HG02973 (cell line): ENCODE results near the gene ECD.
A peak's percentile ranks its signal among the peaks of the same experiment; 100 is the strongest.

Source experiments
- ATAC-seq: cut with Tn5 transposase; IDR thresholded peaks from one replicate; pipeline ENCODE4 v1.9.1; 2021; ENCODE audit warnings: moderate library complexity; ENCODE audit not compliant: unreplicated experiment

The ECD gene

GRCh38 chr10:73167783-73168464 is at the start of gene ECD, which contains the start of gene FAM149B1:
Gene ECD (minus strand): TSS chr10:73168008. CDS start chr10:73163937, 4,071 bp downstream.
Gene FAM149B1 (plus strand): TSS chr10:73168119. CDS start chr10:73168340, 221 bp downstream.
- ATAC-seq = peak; percentile 89

GRCh38 chr10:73215749-73216148 is 47.9 kb upstream of the ECD start:
- no peak for ATAC-seq

- no peak for ATAC-seq
Measured at GRCh38 chr10:73211106-73211811, 43.5 kb upstream of the ECD start.

GRCh38 chr10:73210395-73211105 is 42.7 kb upstream of the ECD start:
- ATAC-seq = no peak

DNA sequence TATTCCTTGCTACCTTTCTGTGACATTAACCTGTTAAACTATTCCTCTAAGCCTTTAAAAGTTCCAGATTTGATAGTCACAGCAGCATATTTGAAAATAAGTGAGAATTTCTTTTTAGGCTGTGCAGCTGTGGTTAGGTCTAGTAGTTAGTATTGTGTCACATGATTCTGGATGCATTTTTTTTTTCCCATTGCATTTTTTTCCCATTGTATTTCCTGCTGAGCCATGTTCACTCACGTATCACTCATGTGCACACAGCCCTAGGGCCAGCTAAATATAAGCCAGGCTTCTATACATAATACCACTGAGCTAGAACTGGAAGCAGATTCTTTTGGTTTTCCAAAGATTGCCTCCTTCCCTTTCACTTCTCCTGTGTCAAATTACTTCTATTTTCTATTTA is 41.9 kb upstream of the ECD start:
- no peak for ATAC-seq

DNA sequence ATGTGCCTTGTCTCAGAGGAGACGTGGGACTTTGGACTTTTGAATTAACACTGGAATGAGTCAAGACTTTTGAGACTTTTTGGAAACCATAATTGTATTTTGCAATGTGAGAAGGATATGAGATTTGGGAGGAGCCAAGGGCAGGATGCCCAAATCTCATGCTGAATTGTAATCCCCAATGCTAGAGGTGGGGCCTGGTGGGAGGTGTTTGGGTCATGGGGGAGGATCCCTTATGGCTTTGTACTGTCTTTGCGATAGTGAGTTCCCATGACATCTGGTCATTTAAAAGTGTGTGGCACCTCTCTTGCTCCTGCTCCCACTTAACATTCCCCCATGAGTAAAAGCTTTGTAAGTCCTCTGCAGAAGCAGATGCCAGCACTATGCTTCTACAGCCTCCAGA is 40.1 kb upstream of the ECD start:
- no peak for ATAC-seq

GRCh38 chr10:73206385-73206784 is 38.6 kb upstream of the ECD start:
- no peak for ATAC-seq

DNA sequence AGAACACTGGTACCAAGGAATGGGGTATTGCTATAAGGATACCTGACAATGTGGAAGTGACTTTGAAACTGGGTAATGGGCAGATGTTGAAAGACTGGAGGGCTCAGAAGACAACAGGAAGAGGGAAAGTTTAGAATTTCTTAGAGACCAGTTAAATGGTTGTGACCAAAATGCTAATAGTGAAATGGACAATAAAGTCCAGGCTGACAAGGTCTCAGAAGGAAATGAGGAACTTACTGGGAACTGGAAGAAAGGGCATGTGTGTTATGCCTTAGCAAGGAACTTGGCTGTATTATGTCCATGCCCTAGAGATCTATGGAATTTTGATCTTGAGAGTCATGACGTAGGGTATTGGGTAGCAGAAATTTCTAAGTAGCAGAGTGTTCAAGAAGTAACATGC is 38.1 kb upstream of the ECD start:
- ATAC-seq = no peak

- ATAC-seq = no peak
Measured at GRCh38 chr10:73205081-73205480, 37.3 kb upstream of the ECD start.

DNA sequence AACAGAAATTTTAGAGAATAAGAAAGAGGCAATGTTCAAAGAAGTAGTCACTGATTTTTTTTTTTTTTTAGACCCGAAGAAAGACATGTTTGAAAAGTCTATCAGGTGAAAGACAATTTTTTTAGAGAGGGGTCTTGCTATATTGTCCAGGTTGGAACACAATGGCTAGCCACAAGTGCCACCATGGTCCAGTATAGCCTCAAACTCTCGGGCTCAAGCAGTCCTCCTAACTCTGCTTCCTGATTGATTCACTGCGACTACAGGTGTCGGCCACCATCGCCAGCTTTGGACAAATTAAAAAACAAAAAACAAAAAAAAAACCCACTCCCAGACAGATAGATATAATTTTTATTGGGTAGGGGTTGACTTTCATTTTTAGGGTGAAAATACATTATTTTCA is 22.4 kb upstream of the ECD start:
- no peak for ATAC-seq

GRCh38 chr10:73186266-73186665 is 18.5 kb upstream of the ECD start:
- no peak for ATAC-seq

DNA sequence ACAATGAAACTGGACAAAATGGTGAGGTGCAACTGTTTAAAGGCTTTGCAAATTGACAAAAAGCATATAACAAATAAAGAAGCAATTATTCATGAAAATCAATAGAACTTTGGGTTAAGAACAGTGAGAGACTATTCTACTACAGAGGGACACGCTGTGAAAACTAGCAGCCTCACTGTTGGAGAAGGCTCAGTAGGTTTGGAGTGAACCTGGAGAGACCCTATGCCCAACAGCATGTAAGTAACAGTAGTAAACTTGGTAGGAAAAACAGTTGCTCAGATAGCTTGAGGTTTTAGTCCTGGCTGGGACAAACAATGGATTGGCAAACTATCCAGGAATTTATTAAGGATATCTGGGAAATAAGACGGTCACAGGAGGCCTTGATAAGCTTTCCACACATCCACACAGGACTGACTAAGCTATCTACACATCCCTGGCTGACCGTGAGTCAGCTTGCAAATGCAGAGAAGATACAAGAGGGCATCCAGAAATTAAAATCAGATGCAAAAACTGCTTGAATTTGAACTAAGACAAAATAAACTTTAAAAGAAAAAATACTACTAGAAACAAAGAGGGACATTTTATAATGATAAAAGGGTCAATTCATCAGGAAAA is 16.0 kb upstream of the ECD start:
- ATAC-seq = no peak

DNA sequence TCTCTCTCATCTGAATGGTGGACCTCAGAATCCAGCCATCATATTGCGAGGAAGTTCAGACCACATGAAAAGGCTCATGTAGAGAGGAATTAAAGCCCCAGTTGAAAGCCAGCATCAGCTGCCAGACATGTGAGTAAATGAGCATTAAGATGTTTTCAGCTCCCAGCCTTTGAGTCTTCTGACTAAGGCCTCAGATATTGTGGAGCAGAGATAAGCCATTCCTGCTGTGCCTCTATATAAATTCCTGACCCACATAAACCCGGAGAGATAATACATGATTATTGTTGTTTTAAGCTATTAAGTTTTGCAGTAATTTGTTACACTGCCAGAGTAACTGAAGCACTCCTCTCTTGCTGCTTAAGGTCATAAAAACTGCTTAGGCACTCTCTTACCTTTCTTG is 14.8 kb upstream of the ECD start:
- no peak for ATAC-seq

- no peak for ATAC-seq
Measured at GRCh38 chr10:73174148-73174925, 6.5 kb upstream of the ECD start.

DNA sequence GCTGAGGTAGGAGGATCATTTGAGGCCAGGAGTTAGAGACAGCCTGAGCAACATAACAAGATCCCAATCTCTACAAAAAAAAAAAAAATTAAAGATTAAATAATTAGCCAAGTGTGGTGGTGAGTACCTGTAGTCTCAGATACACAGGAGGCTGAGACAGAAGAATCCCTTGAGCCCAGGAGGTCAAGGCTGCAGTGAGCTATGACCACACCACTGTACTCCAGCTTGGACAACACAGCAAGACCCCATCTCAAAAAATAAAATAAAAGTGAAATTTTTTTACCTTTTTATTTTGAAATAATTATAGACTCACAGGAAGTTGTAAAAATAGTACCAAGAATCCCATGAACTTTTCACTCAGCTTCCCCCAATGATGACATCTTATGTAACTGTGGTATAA is 5.1 kb upstream of the ECD start:
- ATAC-seq = no peak

DNA sequence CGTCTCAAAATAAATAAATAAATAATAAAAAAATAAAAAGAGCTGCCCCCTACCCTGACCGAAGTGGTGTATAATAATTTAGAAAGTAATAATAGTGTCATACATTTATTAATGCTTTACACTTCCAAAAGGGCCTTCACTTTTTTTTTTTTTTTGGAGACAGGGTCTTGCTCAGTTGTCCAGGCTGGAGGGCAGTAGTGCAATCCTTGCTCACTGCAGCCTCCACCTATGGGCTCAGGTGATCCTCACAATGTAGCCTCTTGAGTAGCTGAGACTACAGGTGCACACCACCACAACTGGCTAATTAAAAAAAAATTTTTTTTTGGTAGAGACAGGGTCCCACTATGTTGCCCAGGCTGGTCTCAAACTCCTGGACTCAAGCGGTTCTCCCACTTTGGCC is 1.5 kb upstream of the ECD start:
- no peak for ATAC-seq

DNA sequence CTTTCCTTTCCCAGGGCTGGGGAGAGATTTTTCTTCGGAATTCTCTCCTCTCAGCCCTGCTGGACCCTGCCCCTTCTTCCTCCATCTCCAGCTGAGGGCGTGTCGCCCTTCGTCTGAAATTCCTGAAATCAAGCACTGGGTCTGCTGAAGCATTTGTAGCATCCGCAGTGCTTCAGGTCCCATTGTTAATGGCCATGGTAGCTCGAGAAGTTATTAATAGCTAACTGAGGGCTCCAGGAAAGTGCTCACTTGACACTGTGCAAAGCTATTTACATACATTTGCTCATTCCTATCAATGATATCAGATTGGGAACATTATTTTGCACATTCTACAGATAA is 626 bp upstream of the ECD start:
- no peak for ATAC-seq

DNA sequence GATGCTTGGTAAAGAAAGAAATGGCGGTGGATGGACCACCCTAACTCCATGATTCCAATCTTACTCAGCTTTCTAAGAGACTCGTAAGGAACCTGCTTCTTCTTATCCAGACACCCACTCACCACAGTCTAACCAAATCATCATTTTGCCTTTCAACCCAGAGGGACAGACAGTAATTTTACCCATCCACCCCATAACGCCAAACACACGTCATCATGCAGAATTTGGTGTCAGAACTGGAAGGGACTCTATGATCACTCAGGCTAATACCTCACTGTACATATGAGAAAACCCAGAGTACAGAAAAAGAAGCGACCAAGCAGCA is 388 bp downstream of the ECD start:
- no peak for ATAC-seq

GRCh38 chr10:73166972-73167371 is 836 bp downstream of the ECD start:
- no peak for ATAC-seq

GRCh38 chr10:73163096-73163495 is 4.7 kb downstream of the ECD start:
- ATAC-seq = no peak

DNA sequence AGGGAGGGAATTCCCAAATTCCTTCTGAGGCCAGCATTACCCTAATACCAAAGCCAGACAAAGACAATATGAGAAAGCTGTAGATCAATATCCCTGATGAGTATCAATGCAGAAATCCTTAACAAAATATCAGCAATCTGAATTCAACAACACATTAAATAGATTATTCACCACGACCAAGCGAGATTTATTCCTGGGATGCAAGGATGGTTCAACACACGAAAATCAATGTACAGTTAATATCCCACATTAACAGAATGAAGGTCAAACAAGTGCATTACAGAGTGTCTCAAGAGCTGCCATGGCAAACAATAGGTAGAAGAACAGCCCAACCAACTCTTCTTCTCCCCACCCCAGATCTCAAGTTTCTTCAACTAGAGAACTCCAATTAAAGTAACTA is 6.1 kb downstream of the ECD start:
- no peak for ATAC-seq
